Muscle of leg (tissue), 11 donors: ENCODE results near the gene KRTAP20-3. TPM values are rescaled to one million over a fixed set of nuclear protein-coding genes. Genes with fewer than 3 reads are reported as not detected.

Experiments
- DNase-seq: peaks from one replicate; pipeline ENCODE4 v3.0.0; 2013
- H3K27ac ChIP-seq: one replicate; pipeline ENCODE4 v1.5.1; 2013; ENCODE audit warnings: mild to moderate bottlenecking, low read length, control low read depth
- H3K27me3 ChIP-seq: one replicate; pipeline ENCODE4 v1.6.1; 2013; ENCODE audit warnings: low read length; ENCODE audit not compliant: control insufficient read depth, insufficient read depth
- H3K36me3 ChIP-seq: one replicate; pipeline ENCODE4 v1.6.1; 2013; ENCODE audit warnings: low read length; ENCODE audit not compliant: control insufficient read depth, insufficient read depth
- H3K4me1 ChIP-seq: one replicate; pipeline ENCODE4 v1.6.1; 2013; ENCODE audit warnings: low read length; ENCODE audit not compliant: control insufficient read depth, insufficient read depth
- H3K4me3 ChIP-seq: one replicate; pipeline ENCODE4 v1.5.1; 2013; ENCODE audit warnings: low read length, control low read depth
- H3K9me3 ChIP-seq: replicated peaks from 2 replicates; pipeline ENCODE4 v1.6.1; 2013; ENCODE audit warnings: low read depth, low read length; ENCODE audit not compliant: control insufficient read depth
- WGBS: methylation state at CpG from one replicate; pipeline ENCODE4 v1.1.5; 2013; ENCODE audit warnings: missing lambda C conversion rate; ENCODE audit not compliant: insufficient coverage; 5-methylcytosine and 5-hydroxymethylcytosine counted together
- polyA plus RNA-seq, 8 donors: library from polyadenylated mRNA; unstranded; fragments of 120-200 nt; gene quantifications; one replicate each; pipeline versions ENCODE4 v1.2.1 to v1.2.3, GENCODE V29; 2013; ENCODE audit warnings: inconsistent platforms in 1 of 8, low replicate concordance in 1 of 8; ENCODE audit not compliant: insufficient read length in 8 of 8, insufficient read depth in 1 of 8
- total RNA-seq: library from RNA; stranded (reverse); fragments of 120-200 nt; gene quantifications from one replicate; pipeline ENCODE4 v1.2.4, GENCODE V29; 2013

KRTAP20-3 gene
- total and polyA plus RNA-seq, 9 donors, result not detected

- Histone ChIP-seq H3K27ac (no peak overlapping the region), H3K36me3 (no peaks in the 10 kb centered on the region), H3K27me3 (no peaks in the 10 kb centered on the region), H3K4me1 (no peaks in the 10 kb centered on the region), H3K4me3 (no peak overlapping the region), H3K9me3 (no peaks in the 10 kb centered on the region)
- no CpG with 5 or more reads among the region's 1 CpG for WGBS
- no peak for DNase-seq
Measured at GRCh38 chr21:30674312-30674711, 31.6 kb downstream of the KRTAP20-3 start.

DNA sequence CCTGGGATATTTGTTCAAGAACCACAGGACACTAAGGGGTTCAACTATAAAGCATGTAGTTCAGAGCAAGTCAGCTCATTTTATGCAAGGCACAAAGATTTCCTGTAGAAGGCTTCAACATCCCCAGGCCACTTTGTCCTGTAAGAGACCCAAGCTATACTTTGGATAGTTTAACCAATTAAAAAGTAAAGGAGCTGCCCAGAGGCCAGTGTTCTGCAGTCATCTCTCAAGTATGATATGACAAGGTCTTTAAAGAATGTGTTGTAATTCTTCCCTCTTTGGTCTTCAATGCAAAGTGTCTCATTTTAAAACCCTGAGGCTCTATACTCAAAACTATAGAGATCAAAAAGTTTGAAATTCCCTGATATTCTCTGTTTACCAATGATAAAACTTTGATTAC lies 34.1 kb downstream of the KRTAP20-3 start:
- no peak overlapping the region for H3K4me3 ChIP-seq
- H3K4me1 ChIP-seq, result no peaks in the 10 kb centered on the region
- no peaks in the 10 kb centered on the region for H3K9me3 ChIP-seq
- no peaks in the 10 kb centered on the region for H3K27me3 ChIP-seq
- DNase-seq, result no peak
- H3K27ac ChIP-seq, result no peak overlapping the region
- no peaks in the 10 kb centered on the region for H3K36me3 ChIP-seq

DNA sequence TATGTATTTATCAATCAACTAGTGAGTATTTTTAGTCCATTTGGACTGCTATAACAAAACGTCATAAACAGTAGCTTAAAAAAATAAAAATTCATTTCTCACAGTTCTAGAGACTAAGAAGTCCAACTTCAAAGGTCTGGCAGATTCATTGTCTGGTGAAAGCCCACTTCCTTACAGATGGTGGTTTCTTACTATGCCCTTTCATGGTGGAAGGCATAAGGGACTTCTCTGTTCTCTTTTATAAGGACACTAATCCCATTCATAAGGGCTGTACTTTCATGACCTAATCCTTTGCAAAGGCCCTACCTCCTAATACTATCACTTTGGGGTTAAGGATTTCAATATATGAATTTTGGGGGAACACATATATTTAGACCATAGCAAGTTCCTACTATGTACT lies 37.9 kb downstream of the KRTAP20-3 start:
- no peak overlapping the region for H3K27ac ChIP-seq
- no peaks in the 10 kb centered on the region for H3K27me3 ChIP-seq
- no peaks in the 10 kb centered on the region for H3K36me3 ChIP-seq
- no CpG with 5 or more reads among the region's 1 CpG for WGBS
- no peaks in the 10 kb centered on the region for H3K4me1 ChIP-seq
- no peaks in the 10 kb centered on the region for H3K9me3 ChIP-seq
- no peak overlapping the region for H3K4me3 ChIP-seq
- DNase-seq, result no peak

GRCh38 chr21:30684506-30684905 lies 41.8 kb downstream of the KRTAP20-3 start:
- no peak overlapping the region for H3K27ac ChIP-seq
- 75% methylated on average over 3 of the region's 6 CpGs for WGBS

DNA sequence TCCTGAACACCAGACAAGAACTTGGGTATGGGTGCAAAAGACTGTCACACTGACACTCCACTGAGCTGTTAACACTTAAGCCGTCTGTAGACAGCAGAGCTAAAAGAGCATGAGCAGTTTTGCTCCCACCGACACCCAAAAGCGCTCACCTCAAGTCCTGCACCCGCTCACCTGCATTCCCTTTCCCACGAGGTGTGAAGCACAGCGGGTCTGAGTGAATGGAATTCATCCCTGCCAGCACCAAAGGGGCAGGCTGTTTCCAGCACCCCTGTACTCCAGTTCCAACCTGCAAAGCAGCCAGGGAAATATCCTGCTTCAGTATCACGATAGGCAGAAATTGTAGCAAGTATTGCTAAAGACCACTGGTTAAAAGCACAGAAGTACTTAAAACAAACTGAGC lies 47.2 kb downstream of the KRTAP20-3 start:
- H3K9me3 ChIP-seq, result no peaks in the 10 kb centered on the region
- no peaks in the 10 kb centered on the region for H3K36me3 ChIP-seq
- WGBS, result 42% methylated on average over 4 of the region's 7 CpGs
- H3K27me3 ChIP-seq, result no peaks in the 10 kb centered on the region
- H3K27ac ChIP-seq, result no peak overlapping the region
- no peak overlapping the region for H3K4me3 ChIP-seq
- DNase-seq, result no peak
- H3K4me1 ChIP-seq, result no peaks in the 10 kb centered on the region

More at GRCh38 chr21:30684506-30684905, 41.8 kb downstream of the KRTAP20-3 start:
- H3K4me1 ChIP-seq, result no peaks in the 10 kb centered on the region
- H3K9me3 ChIP-seq, result no peaks in the 10 kb centered on the region
- H3K36me3 ChIP-seq, result no peaks in the 10 kb centered on the region
- DNase-seq, result no peak
- no peak overlapping the region for H3K4me3 ChIP-seq
- no peaks in the 10 kb centered on the region for H3K27me3 ChIP-seq

Other genes with a start within 250 kb of the KRTAP20-3 start
- gene KRTAP13-1, start 246.8 kb upstream of the KRTAP20-3 start, total RNA-seq, result not detected
- not detected for gene KRTAP13-1, start 246.8 kb upstream of the KRTAP20-3 start, polyA plus RNA-seq
- not detected for gene KRTAP13-3, start 216.9 kb upstream of the KRTAP20-3 start, total RNA-seq
- not detected for gene KRTAP13-3, start 216.9 kb upstream of the KRTAP20-3 start, polyA plus RNA-seq
- not detected for gene KRTAP13-4, start 212.6 kb upstream of the KRTAP20-3 start, total RNA-seq
- gene KRTAP13-4, start 212.6 kb upstream of the KRTAP20-3 start, polyA plus RNA-seq, result not detected
- gene KRTAP15-1, start 202.6 kb upstream of the KRTAP20-3 start, total RNA-seq, result not detected
- gene KRTAP15-1, start 202.6 kb upstream of the KRTAP20-3 start, polyA plus RNA-seq, result not detected
- gene KRTAP19-1, start 162.5 kb upstream of the KRTAP20-3 start, total RNA-seq, result not detected
- gene KRTAP19-1, start 162.5 kb upstream of the KRTAP20-3 start, polyA plus RNA-seq, result not detected
- not detected for gene KRTAP19-2, start 155.4 kb upstream of the KRTAP20-3 start, total RNA-seq
- not detected for gene KRTAP19-2, start 155.4 kb upstream of the KRTAP20-3 start, polyA plus RNA-seq
- not detected for gene KRTAP19-3, start 150.9 kb upstream of the KRTAP20-3 start, total RNA-seq
- gene KRTAP19-3, start 150.9 kb upstream of the KRTAP20-3 start, polyA plus RNA-seq, result not detected
- not detected for gene KRTAP19-4, start 145.7 kb upstream of the KRTAP20-3 start, total RNA-seq
- not detected for gene KRTAP19-4, start 145.7 kb upstream of the KRTAP20-3 start, polyA plus RNA-seq
- not detected for gene KRTAP19-5, start 140.7 kb upstream of the KRTAP20-3 start, total RNA-seq
- gene KRTAP19-5, start 140.7 kb upstream of the KRTAP20-3 start, polyA plus RNA-seq, result not detected
- gene KRTAP19-6, start 101.0 kb upstream of the KRTAP20-3 start, total RNA-seq, result not detected
- gene KRTAP19-6, start 101.0 kb upstream of the KRTAP20-3 start, polyA plus RNA-seq, result not detected
- gene KRTAP19-7, start 81.5 kb upstream of the KRTAP20-3 start, total RNA-seq, result not detected
- gene KRTAP19-7, start 81.5 kb upstream of the KRTAP20-3 start, polyA plus RNA-seq, result not detected
- not detected for gene KRTAP22-2, start 52.5 kb upstream of the KRTAP20-3 start, total RNA-seq
- gene KRTAP22-2, start 52.5 kb upstream of the KRTAP20-3 start, polyA plus RNA-seq, result not detected
- not detected for gene KRTAP6-3, start 50.4 kb upstream of the KRTAP20-3 start, total RNA-seq
- not detected for gene KRTAP6-3, start 50.4 kb upstream of the KRTAP20-3 start, polyA plus RNA-seq
- gene KRTAP6-2, start 44.0 kb upstream of the KRTAP20-3 start, total RNA-seq, result not detected
- not detected for gene KRTAP6-2, start 44.0 kb upstream of the KRTAP20-3 start, polyA plus RNA-seq
- not detected for gene KRTAP22-1, start 41.8 kb upstream of the KRTAP20-3 start, total RNA-seq
- not detected for gene KRTAP22-1, start 41.8 kb upstream of the KRTAP20-3 start, polyA plus RNA-seq
- gene KRTAP6-1, start 28.9 kb upstream of the KRTAP20-3 start, total RNA-seq, result not detected
- gene KRTAP6-1, start 28.9 kb upstream of the KRTAP20-3 start, polyA plus RNA-seq, result not detected
- not detected for gene KRTAP20-1, start 26.4 kb upstream of the KRTAP20-3 start, total RNA-seq
- gene KRTAP20-1, start 26.4 kb upstream of the KRTAP20-3 start, polyA plus RNA-seq, result not detected
- not detected for gene KRTAP20-4, start 22.2 kb upstream of the KRTAP20-3 start, total RNA-seq
- gene KRTAP20-4, start 22.2 kb upstream of the KRTAP20-3 start, polyA plus RNA-seq, result not detected
- gene KRTAP20-2, start 7.7 kb upstream of the KRTAP20-3 start, total RNA-seq, result not detected
- gene KRTAP20-2, start 7.7 kb upstream of the KRTAP20-3 start, polyA plus RNA-seq, result not detected
- not detected for gene KRTAP21-3, start 75.9 kb downstream of the KRTAP20-3 start, total RNA-seq
- gene KRTAP21-3, start 75.9 kb downstream of the KRTAP20-3 start, polyA plus RNA-seq, result not detected
- not detected for gene KRTAP21-2, start 104.4 kb downstream of the KRTAP20-3 start, total RNA-seq
- gene KRTAP21-2, start 104.4 kb downstream of the KRTAP20-3 start, polyA plus RNA-seq, result not detected
- gene KRTAP21-1, start 112.6 kb downstream of the KRTAP20-3 start, total RNA-seq, result not detected
- gene KRTAP21-1, start 112.6 kb downstream of the KRTAP20-3 start, polyA plus RNA-seq, result not detected
- gene KRTAP8-1, start 170.4 kb downstream of the KRTAP20-3 start, total RNA-seq, result not detected
- gene KRTAP8-1, start 170.4 kb downstream of the KRTAP20-3 start, polyA plus RNA-seq, result not detected
- not detected for gene KRTAP7-1, start 186.9 kb downstream of the KRTAP20-3 start, total RNA-seq
- not detected for gene KRTAP7-1, start 186.9 kb downstream of the KRTAP20-3 start, polyA plus RNA-seq
- gene KRTAP11-1, start 238.7 kb downstream of the KRTAP20-3 start, total RNA-seq, result not detected
- gene KRTAP11-1, start 238.7 kb downstream of the KRTAP20-3 start, polyA plus RNA-seq, result under 1 TPM in 1 of 8 donors, not detected in 7; 0.18 TPM